ENCODE results near the gene SLC26A2. TPM values are rescaled to one million over a fixed set of nuclear protein-coding genes. Genes with fewer than 3 reads are reported as not detected.

Gene SLC26A2
- total RNA-seq, 1 experiment from 2014 or later, result 111 TPM

- H3K4me1 ChIP-seq (ENCODE audit: control insufficient read depth, insufficient read depth, low read length), result peaks cover 44% of the 10 kb centered on the region
- DNase-seq (ENCODE audit: low read depth, low spot score) (no peak), ATAC-seq (no peak)
- in situ Hi-C loops (cut with HindIII; ENCODE audit: low pct_unique_long_range_greater_than_20kb, low sequenced_read_pairs) (no loop called here), intact Hi-C loops (cut with micrococcal nuclease; ENCODE audit: unreplicated experiment) (no loop called here)
- BruUV-seq (replicated peaks), result no TSS peak
- no peaks in the 10 kb centered on the region for H3K9me3 ChIP-seq (ENCODE audit: control insufficient read depth, insufficient read depth, low read depth, low read length)
- H3K27me3 ChIP-seq (ENCODE audit: control insufficient read depth, insufficient read depth, low read length), result no peaks in the 10 kb centered on the region
- peak overlapping the region; percentile 71 to 83 for H3K4me3 ChIP-seq (ENCODE audit: low read depth in 2 of 2, low read length in 2 of 2)
- no peaks in the 10 kb centered on the region for H3K36me3 ChIP-seq (ENCODE audit: control insufficient read depth, insufficient read depth, low read length)
- peak overlapping the region; percentile 93 for H3K27ac ChIP-seq (ENCODE audit: low read length)
- no peak for TF ChIP-seq TCF7L2 (IDR thresholded peaks at IDR 0.05; ENCODE audit: low read depth, low read length)
- TF ChIP-seq SIN3A (IDR thresholded peaks at IDR 0.05; ENCODE audit: borderline replicate concordance, insufficient read depth, low read depth, low read length), result no peak
- no peak for TF ChIP-seq CTCF (IDR thresholded peaks at IDR 0.05)
- TF ChIP-seq REST (IDR thresholded peaks at IDR 0.05; ENCODE audit: insufficient read depth in 1 of 2, low read depth in 2 of 2, low read length in 1 of 2), result no peak
- TF ChIP-seq POLR2AphosphoS5 (IDR thresholded peaks at IDR 0.05; ENCODE audit: low read depth, low read length), result no peak
- ChIA-PET CTCF (interaction anchor here (0.7 to 1.8 kb wide), 6 partner anchors 59 to 320 kb away, joined by 3 to 14 read pairs (median 8); no protein-coding TSS in a partner anchor), POLR2A (interaction anchor here (0.6 to 1.6 kb wide), 4 partner anchors 28 to 523 kb away, joined by 3 to 8 read pairs (median 4); no protein-coding TSS in a partner anchor)
Measured at GRCh38 chr5:149961186-149961685, 678 bp downstream of the SLC26A2 start.

GRCh38 chr5:149961957-149962409, 1.4 kb downstream of the SLC26A2 start:
- ATAC-seq (no peak), DNase-seq (ENCODE audit: low read depth, low spot score) (peak; percentile 41)
- Histone ChIP-seq H3K4me3 (ENCODE audit: low read depth in 2 of 2, low read length in 2 of 2) (peak overlapping the region; percentile 71 to 83), H3K27me3 (ENCODE audit: control insufficient read depth, insufficient read depth, low read length) (no peaks in the 10 kb centered on the region), H3K4me1 (ENCODE audit: control insufficient read depth, insufficient read depth, low read length) (peaks cover 43% of the 10 kb centered on the region), H3K9me3 (ENCODE audit: control insufficient read depth, insufficient read depth, low read depth, low read length) (no peaks in the 10 kb centered on the region), H3K27ac (ENCODE audit: low read length) (peak overlapping the region; percentile 93), H3K36me3 (ENCODE audit: control insufficient read depth, insufficient read depth, low read length) (no peaks in the 10 kb centered on the region)
- TF ChIP-seq REST (IDR thresholded peaks at IDR 0.05; ENCODE audit: insufficient read depth in 1 of 2, low read depth in 2 of 2, low read length in 1 of 2) (no peak), CTCF (IDR thresholded peaks at IDR 0.05) (peak; percentile 74), POLR2AphosphoS5 (IDR thresholded peaks at IDR 0.05; ENCODE audit: low read depth, low read length) (peak; percentile 38; the same call in 1 of the 2 replicates), SIN3A (IDR thresholded peaks at IDR 0.05; ENCODE audit: borderline replicate concordance, insufficient read depth, low read depth, low read length) (no peak), TCF7L2 (IDR thresholded peaks at IDR 0.05; ENCODE audit: low read depth, low read length) (no peak)
- ChIA-PET CTCF (interaction anchor here (0.7 to 1.8 kb wide), 11 partner anchors 10 to 320 kb away, joined by 3 to 14 read pairs (median 5); no protein-coding TSS in a partner anchor), POLR2A (interaction anchor here (0.6 to 1.6 kb wide), 3 partner anchors 29 to 523 kb away, joined by 4 to 10 read pairs (median 8); no protein-coding TSS in a partner anchor)
- in situ Hi-C loops (cut with HindIII; ENCODE audit: low pct_unique_long_range_greater_than_20kb, low sequenced_read_pairs), result no loop called here
- BruUV-seq (replicated peaks), result no TSS peak
- intact Hi-C loops (cut with micrococcal nuclease; ENCODE audit: unreplicated experiment), result loop anchor here (1.0 kb wide), 2 partner anchors 109 to 125 kb away; no protein-coding TSS in a partner anchor

Measured in Panc1 (cell line).